Neuronal stem cell (in vitro differentiated cells): Measurements from ENCODE around the gene SPSB3.

Source experiments
- DNase-seq: peaks from one replicate; pipeline ENCODE4 v3.0.0-alpha.2; 2013; ENCODE audit warnings: low spot score
- H2AFZ ChIP-seq: one replicate; pipeline ENCODE4 v1.6.1; 2013; ENCODE audit warnings: mild to moderate bottlenecking, low read length, inconsistent platforms
- H2AK5ac ChIP-seq: 2 replicates; pipeline ENCODE4 v1.6.1; 2013; ENCODE audit warnings: low read depth, mild to moderate bottlenecking, inconsistent platforms, low read length, moderate library complexity, mixed read lengths
- H2BK120ac ChIP-seq: 2 replicates; pipeline ENCODE4 v1.6.1; 2013; ENCODE audit warnings: low read depth, mild to moderate bottlenecking, inconsistent platforms, low read length, moderate library complexity, mixed read lengths
- H2BK12ac ChIP-seq: one replicate; pipeline ENCODE4 v1.6.1; 2013; ENCODE audit warnings: low read length, inconsistent platforms
- H2BK15ac ChIP-seq: 2 replicates; pipeline ENCODE4 v1.6.1; 2013; ENCODE audit warnings: mild to moderate bottlenecking, low read length, inconsistent platforms, mixed read lengths
- H2BK5ac ChIP-seq: one replicate; pipeline ENCODE4 v1.6.1; 2013; ENCODE audit warnings: inconsistent platforms, mild to moderate bottlenecking, low read length, moderate library complexity
- H3K14ac ChIP-seq: one replicate; pipeline ENCODE4 v1.6.1; 2013; ENCODE audit warnings: low read length, inconsistent platforms
- H3K18ac ChIP-seq: 2 replicates; pipeline ENCODE4 v1.6.1; 2013; ENCODE audit warnings: low read length, inconsistent platforms
- H3K23ac ChIP-seq: 2 replicates; pipeline ENCODE4 v1.6.1; 2013; ENCODE audit warnings: low read depth, mild to moderate bottlenecking, mixed read lengths, low read length, inconsistent platforms; ENCODE audit not compliant: poor library complexity
- H3K27ac ChIP-seq: replicated peaks from 3 replicates; pipeline ENCODE4 v1.5.1; 2013; ENCODE audit warnings: low read length, inconsistent platforms
- H3K27me3 ChIP-seq, 3 experiments: 2 replicates each; pipeline ENCODE4 v1.6.1; 2013; ENCODE audit warnings: low read length in 3 of 3, mild to moderate bottlenecking in 2 of 3, inconsistent platforms in 1 of 3, low read depth in 1 of 3, mixed read lengths in 1 of 3, moderate library complexity in 1 of 3; ENCODE audit not compliant: control insufficient read depth in 3 of 3, insufficient read depth in 3 of 3
- H3K36me3 ChIP-seq, 2 donors: replicated peaks in 1 of 2; 2 replicates each; pipeline ENCODE4 v1.6.1; 2013; ENCODE audit warnings: low read length in 2 of 2; ENCODE audit not compliant: control insufficient read depth in 2 of 2, insufficient read depth in 2 of 2
- H3K4ac ChIP-seq: 2 replicates; pipeline ENCODE4 v1.6.1; 2013; ENCODE audit warnings: inconsistent platforms, mild to moderate bottlenecking, low read length, moderate library complexity
- H3K4me1 ChIP-seq, 2 donors: 1 replicate in 1 of 2; 2 replicates in 1 of 2; pipeline ENCODE4 v1.6.1; 2013; ENCODE audit warnings: low read length in 2 of 2, low read depth in 1 of 2; ENCODE audit not compliant: control insufficient read depth in 2 of 2, insufficient read depth in 1 of 2
- H3K4me2 ChIP-seq: one replicate; pipeline ENCODE4 v1.6.1; 2013; ENCODE audit warnings: mild to moderate bottlenecking, low read length, inconsistent platforms; ENCODE audit not compliant: insufficient read depth, poor library complexity, severe bottlenecking
- H3K4me3 ChIP-seq, 2 donors: 2 replicates each; pipeline ENCODE4 v1.5.1; 2013; ENCODE audit warnings: low read length in 2 of 2, mild to moderate bottlenecking in 2 of 2, inconsistent platforms in 1 of 2, moderate library complexity in 1 of 2
- H3K79me1 ChIP-seq: one replicate; pipeline ENCODE4 v1.6.1; 2013; ENCODE audit warnings: low read depth, mild to moderate bottlenecking, inconsistent platforms, low read length, moderate library complexity
- H3K9ac ChIP-seq: one replicate; pipeline ENCODE4 v1.6.1; 2013; ENCODE audit warnings: mild to moderate bottlenecking, low read depth, low read length, inconsistent platforms; ENCODE audit not compliant: poor library complexity
- H3K9me3 ChIP-seq, 2 donors: replicated peaks in 1 of 2; 2 replicates each; pipeline versions ENCODE3 to v1.6.1; 2013; ENCODE audit warnings: low read length in 2 of 2, mild to moderate bottlenecking in 2 of 2, inconsistent platforms in 1 of 2, low read depth in 1 of 2, mixed read lengths in 1 of 2, moderate library complexity in 1 of 2; ENCODE audit not compliant: control insufficient read depth in 2 of 2, insufficient read depth in 1 of 2
- H4K8ac ChIP-seq: one replicate; pipeline ENCODE4 v1.6.1; 2013; ENCODE audit warnings: low read depth, mild to moderate bottlenecking, inconsistent platforms, low read length, moderate library complexity
- H4K91ac ChIP-seq: one replicate; pipeline ENCODE4 v1.6.1; 2013; ENCODE audit warnings: low read length, low read depth, mild to moderate bottlenecking, inconsistent platforms; ENCODE audit not compliant: poor library complexity
- WGBS, 2 donors: extraction: QIAGEN DNeasy Blood & Tissue Kit; methylation state at CpG; one replicate each; pipeline ENCODE4 v1.1.7; 2013; ENCODE audit warnings: missing lambda C conversion rate in 2 of 2, mixed read lengths in 1 of 2; ENCODE audit not compliant: insufficient read length in 2 of 2, insufficient replicate concordance in 1 of 2; ENCODE audit errors: extremely low coverage in 2 of 2; 5-methylcytosine and 5-hydroxymethylcytosine counted together

Gene SPSB3

GRCh38 chr16:1792836-1793577 lies 10.6 kb upstream of the SPSB3 start:
- Histone ChIP-seq H3K4me3 (no peak overlapping the region), H3K4me2 (no peak overlapping the region), H3K79me1 (peaks cover 10% of the 10 kb centered on the region), H4K8ac (no peak overlapping the region), H2BK5ac (no peak overlapping the region), H3K14ac (no peak overlapping the region), H2BK120ac (no peak overlapping the region), H3K36me3 (peaks cover 12 to 32% of the 10 kb centered on the region in 2 donors), H3K27me3 (no peaks in the 10 kb centered on the region), H3K4ac (no peak overlapping the region), H2BK15ac (no peak overlapping the region), H3K18ac (no peak overlapping the region), H3K9me3 (peaks cover 0 to under 1% of the 10 kb centered on the region in 2 donors), H3K9ac (no peak overlapping the region), H3K4me1 (no peaks in the 10 kb centered on the region), H3K23ac (no peak overlapping the region), H2AFZ (no peak overlapping the region), H4K91ac (no peak overlapping the region), H3K27ac (no peak overlapping the region), H2BK12ac (no peak overlapping the region), H2AK5ac (no peak overlapping the region)
- WGBS, 2 donors: no CpG with 5 or more reads among the region's 33 CpGs
- no peak for DNase-seq

GRCh38 chr16:1791943-1792812 lies 9.8 kb upstream of the SPSB3 start:
- no peak overlapping the region for H2BK5ac ChIP-seq
- H4K8ac ChIP-seq: no peak overlapping the region
- peaks cover 18% of the 10 kb centered on the region for H3K79me1 ChIP-seq
- no peaks in the 10 kb centered on the region for H3K9me3 ChIP-seq
- DNase-seq: no peak
- H3K4me2 ChIP-seq: no peak overlapping the region
- H2AK5ac ChIP-seq: no peak overlapping the region
- H2BK15ac ChIP-seq: no peak overlapping the region
- no peak overlapping the region for H3K4me3 ChIP-seq
- H2BK12ac ChIP-seq: no peak overlapping the region
- no peak overlapping the region for H2AFZ ChIP-seq
- H3K14ac ChIP-seq: no peak overlapping the region
- peak overlapping the region; percentile 4 for H3K9ac ChIP-seq
- H3K36me3 ChIP-seq: peaks cover 17 to 40% of the 10 kb centered on the region in 2 donors
- no peaks in the 10 kb centered on the region for H3K4me1 ChIP-seq
- WGBS, 2 donors: no CpG with 5 or more reads among the region's 59 CpGs
- no peak overlapping the region for H2BK120ac ChIP-seq
- no peak overlapping the region for H3K18ac ChIP-seq
- no peak overlapping the region for H3K27ac ChIP-seq
- H3K4ac ChIP-seq: no peak overlapping the region
- H3K27me3 ChIP-seq: no peaks in the 10 kb centered on the region
- H3K23ac ChIP-seq: no peak overlapping the region
- H4K91ac ChIP-seq: no peak overlapping the region

- Histone ChIP-seq H3K23ac (no peak overlapping the region), H3K9ac (peak overlapping the region; percentile 4), H3K9me3 (no peaks in the 10 kb centered on the region), H3K4me3 (no peak overlapping the region), H3K18ac (no peak overlapping the region), H3K4me2 (no peak overlapping the region), H2AFZ (no peak overlapping the region), H3K36me3 (peaks cover 22 to 47% of the 10 kb centered on the region in 2 donors), H3K14ac (no peak overlapping the region), H3K79me1 (peaks cover 24% of the 10 kb centered on the region), H3K27me3 (no peaks in the 10 kb centered on the region), H2BK15ac (no peak overlapping the region), H4K91ac (no peak overlapping the region), H3K4ac (no peak overlapping the region), H2AK5ac (no peak overlapping the region), H3K27ac (no peak overlapping the region), H4K8ac (peak overlapping the region; percentile 65), H2BK120ac (no peak overlapping the region), H3K4me1 (no peaks in the 10 kb centered on the region), H2BK12ac (no peak overlapping the region), H2BK5ac (no peak overlapping the region)
- DNase-seq: no peak
- no CpG with 5 or more reads among the region's 53 CpGs for WGBS, 2 donors
Measured at GRCh38 chr16:1791256-1791942, 9.0 kb upstream of the SPSB3 start.
